ENCODE data around the gene MED12L. TPM values are rescaled to one million over a fixed set of nuclear protein-coding genes. Genes with fewer than 3 reads are reported as not detected.

The MED12L gene
- total RNA-seq, 1 experiment from 2014 or later, result 3.0 TPM

DNA sequence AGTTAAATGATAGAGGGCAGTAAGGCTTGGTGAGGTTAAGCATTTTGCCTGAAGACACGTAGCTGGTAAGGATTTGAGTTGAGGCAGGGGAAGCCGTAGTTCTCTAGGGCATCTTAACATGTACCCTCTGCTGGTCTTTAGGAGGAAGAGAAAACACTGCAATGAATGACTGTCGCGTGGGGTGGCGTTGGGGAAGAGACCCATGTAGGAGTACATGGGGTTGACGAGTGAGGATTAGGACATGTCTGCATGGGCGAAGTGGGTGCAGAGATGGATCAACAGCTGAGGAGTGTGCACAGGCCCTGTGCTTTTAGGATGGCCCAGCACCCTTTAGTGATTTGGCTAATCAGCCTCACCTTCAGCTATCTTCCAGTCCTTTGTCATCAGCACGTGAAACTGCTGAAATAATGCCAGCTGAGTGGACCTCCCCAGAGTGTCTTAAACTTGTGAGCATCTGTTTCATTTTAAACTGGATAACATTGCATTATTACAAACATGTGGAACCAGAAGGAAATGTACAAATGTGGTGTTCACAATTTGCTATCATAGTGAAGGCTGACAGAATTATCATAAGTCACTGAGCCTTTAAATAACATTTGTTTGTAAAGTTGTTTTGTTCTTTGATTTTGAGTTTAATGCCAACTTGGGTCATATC, 177.5 kb downstream of the MED12L start:
- ChIA-PET CTCF (no interaction called here), POLR2A (ENCODE audit: unreplicated experiment) (no interaction called here)
- Histone ChIP-seq H3K27me3 (ENCODE audit: insufficient read depth, low read depth) (no peaks in the 10 kb centered on the region), H3K4me1 (replicated peaks; ENCODE audit: insufficient read depth) (no peaks in the 10 kb centered on the region), H3K9me3 (ENCODE audit: insufficient read depth, low read depth) (no peaks in the 10 kb centered on the region), H3K27ac (no peak overlapping the region), H3K36me3 (ENCODE audit: low read depth) (no peaks in the 10 kb centered on the region), H4K20me1 (ENCODE audit: insufficient read depth) (no peaks in the 10 kb centered on the region), H3F3A (ENCODE audit: insufficient read depth, low read depth) (no peaks in the 10 kb centered on the region), H3K79me2 (ENCODE audit: low read depth) (no peaks in the 10 kb centered on the region), H3K9me2 (ENCODE audit: insufficient read depth) (no peaks in the 10 kb centered on the region), H2AFZ (no peak overlapping the region), H3K4me3 (no peak overlapping the region), H3K4me2 (no peak overlapping the region)
- intact Hi-C loops (cut with micrococcal nuclease; ENCODE audit: unreplicated experiment), result no loop called here
- no peak for DNase-seq
- no TSS peak for BruUV-seq (replicated peaks)
- TF ChIP-seq EZH2 (IDR thresholded peaks at IDR 0.05; ENCODE audit: low read depth), result no peak
- TF ChIP-seq, protein P1, sequence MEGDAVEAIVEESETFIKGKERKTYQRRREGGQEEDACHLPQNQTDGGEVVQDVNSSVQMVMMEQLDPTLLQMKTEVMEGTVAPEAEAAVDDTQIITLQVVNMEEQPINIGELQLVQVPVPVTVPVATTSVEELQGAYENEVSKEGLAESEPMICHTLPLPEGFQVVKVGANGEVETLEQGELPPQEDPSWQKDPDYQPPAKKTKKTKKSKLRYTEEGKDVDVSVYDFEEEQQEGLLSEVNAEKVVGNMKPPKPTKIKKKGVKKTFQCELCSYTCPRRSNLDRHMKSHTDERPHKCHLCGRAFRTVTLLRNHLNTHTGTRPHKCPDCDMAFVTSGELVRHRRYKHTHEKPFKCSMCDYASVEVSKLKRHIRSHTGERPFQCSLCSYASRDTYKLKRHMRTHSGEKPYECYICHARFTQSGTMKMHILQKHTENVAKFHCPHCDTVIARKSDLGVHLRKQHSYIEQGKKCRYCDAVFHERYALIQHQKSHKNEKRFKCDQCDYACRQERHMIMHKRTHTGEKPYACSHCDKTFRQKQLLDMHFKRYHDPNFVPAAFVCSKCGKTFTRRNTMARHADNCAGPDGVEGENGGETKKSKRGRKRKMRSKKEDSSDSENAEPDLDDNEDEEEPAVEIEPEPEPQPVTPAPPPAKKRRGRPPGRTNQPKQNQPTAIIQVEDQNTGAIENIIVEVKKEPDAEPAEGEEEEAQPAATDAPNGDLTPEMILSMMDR (conservative IDR thresholded peaks at IDR 0.05), result no peak

DNA sequence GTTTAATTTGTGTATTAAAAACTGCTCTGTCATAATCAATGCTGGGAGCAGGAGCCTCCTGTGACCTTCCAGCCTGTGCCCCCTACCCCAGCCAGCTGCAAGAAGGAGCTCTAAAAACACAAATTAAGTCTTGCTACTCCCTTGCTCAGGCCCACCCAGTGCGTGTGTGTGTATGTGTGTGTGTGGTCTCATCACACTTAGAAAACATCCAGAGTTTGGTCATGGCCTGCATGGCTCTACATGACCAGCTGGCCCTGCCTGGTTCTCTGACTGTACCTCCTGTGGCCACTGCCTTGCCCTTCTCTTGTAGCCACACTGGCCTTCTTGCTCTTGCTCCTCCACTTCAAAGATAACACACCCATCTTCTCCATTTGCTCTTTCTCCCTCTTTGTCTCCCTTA, 179.1 kb downstream of the MED12L start:
- no TSS peak for BruUV-seq (replicated peaks)
- no peaks in the 10 kb centered on the region for H3K79me2 ChIP-seq (ENCODE audit: low read depth)
- no peaks in the 10 kb centered on the region for H3K9me3 ChIP-seq (ENCODE audit: insufficient read depth, low read depth)
- DNase-seq, result no peak
- H3K36me3 ChIP-seq (ENCODE audit: low read depth), result no peaks in the 10 kb centered on the region
- no peaks in the 10 kb centered on the region for H3K4me1 ChIP-seq (replicated peaks; ENCODE audit: insufficient read depth)
- intact Hi-C loops (cut with micrococcal nuclease; ENCODE audit: unreplicated experiment), result no loop called here
- H2AFZ ChIP-seq, result no peak overlapping the region
- H3K27ac ChIP-seq, result no peak overlapping the region
- no peaks in the 10 kb centered on the region for H4K20me1 ChIP-seq (ENCODE audit: insufficient read depth)
- no peak overlapping the region for H3K4me2 ChIP-seq
- H3F3A ChIP-seq (ENCODE audit: insufficient read depth, low read depth), result no peaks in the 10 kb centered on the region
- H3K4me3 ChIP-seq, result no peak overlapping the region
- ChIA-PET POLR2A (ENCODE audit: unreplicated experiment) (no interaction called here), CTCF (no interaction called here)
- no peaks in the 10 kb centered on the region for H3K27me3 ChIP-seq (ENCODE audit: insufficient read depth, low read depth)
- no peaks in the 10 kb centered on the region for H3K9me2 ChIP-seq (ENCODE audit: insufficient read depth)
- TF ChIP-seq, protein P1 (conservative IDR thresholded peaks at IDR 0.05), result no peak
- TF ChIP-seq EZH2 (IDR thresholded peaks at IDR 0.05; ENCODE audit: low read depth), result no peak

DNA sequence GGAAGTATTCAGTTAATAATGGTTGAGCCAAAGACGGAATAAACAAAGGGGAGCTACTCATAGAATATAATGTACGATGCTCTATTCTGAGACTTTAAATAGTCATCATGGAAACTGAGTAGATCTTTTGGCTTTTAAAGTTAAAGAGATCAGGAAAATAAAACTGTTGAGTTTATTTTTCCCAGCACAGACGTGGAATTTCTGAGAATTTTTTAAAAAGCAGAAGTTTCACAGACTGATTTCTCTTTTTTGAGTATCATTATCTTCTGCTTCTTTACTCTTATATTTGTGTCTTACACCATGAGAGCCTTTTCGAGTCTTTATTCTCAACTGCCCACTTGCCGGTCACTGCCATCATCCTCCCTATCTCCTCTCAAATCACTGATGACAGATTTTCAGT, 179.7 kb downstream of the MED12L start:
- Histone ChIP-seq H3K9me3 (ENCODE audit: insufficient read depth, low read depth) (no peaks in the 10 kb centered on the region), H3K4me1 (replicated peaks; ENCODE audit: insufficient read depth) (no peaks in the 10 kb centered on the region), H3F3A (ENCODE audit: insufficient read depth, low read depth) (no peaks in the 10 kb centered on the region), H3K4me2 (no peak overlapping the region), H3K4me3 (no peak overlapping the region), H3K36me3 (ENCODE audit: low read depth) (no peaks in the 10 kb centered on the region), H2AFZ (no peak overlapping the region), H3K79me2 (ENCODE audit: low read depth) (no peaks in the 10 kb centered on the region), H4K20me1 (ENCODE audit: insufficient read depth) (no peaks in the 10 kb centered on the region), H3K27ac (no peak overlapping the region), H3K27me3 (ENCODE audit: insufficient read depth, low read depth) (no peaks in the 10 kb centered on the region), H3K9me2 (ENCODE audit: insufficient read depth) (no peaks in the 10 kb centered on the region)
- no TSS peak for BruUV-seq (replicated peaks)
- ChIA-PET CTCF (no interaction called here), POLR2A (ENCODE audit: unreplicated experiment) (no interaction called here)
- no peak for DNase-seq
- TF ChIP-seq, protein P1 (conservative IDR thresholded peaks at IDR 0.05), result no peak
- no peak for TF ChIP-seq EZH2 (IDR thresholded peaks at IDR 0.05; ENCODE audit: low read depth)
- intact Hi-C loops (cut with micrococcal nuclease; ENCODE audit: unreplicated experiment), result no loop called here
